Sigmoid colon (tissue), 7 donors: ENCODE measurements around the gene ICAM4. TPM values are rescaled to one million over a fixed set of nuclear protein-coding genes. Genes with fewer than 3 reads are reported as not detected.

ENCODE experiments used
- DNase-seq: peaks from one replicate; pipeline ENCODE4 v3.0.0-alpha.2; 2019
- H3K27ac ChIP-seq, 4 donors: fragments of 200-600 bp; sonication (generic); one replicate each; pipeline ENCODE4 v1.5.1; 2016 to 2019; ENCODE audit warnings: mild to moderate bottlenecking in 1 of 4
- H3K27me3 ChIP-seq, 3 donors: fragments of 200-600 bp; sonication (generic); one replicate each; pipeline ENCODE4 v1.5.1; 2019; ENCODE audit warnings: mild to moderate bottlenecking in 1 of 3
- H3K36me3 ChIP-seq, 4 donors: fragments of 200-600 bp; sonication (generic); one replicate each; pipeline ENCODE4 v1.5.1; 2016 to 2019
- H3K4me1 ChIP-seq, 4 donors: fragments of 200-600 bp; sonication (generic); one replicate each; pipeline ENCODE4 v1.5.1; 2017 to 2019
- H3K4me3 ChIP-seq, 4 donors: fragments of 200-600 bp; sonication (generic); one replicate each; pipeline ENCODE4 v1.5.1; 2017 to 2019; ENCODE audit warnings: mild to moderate bottlenecking in 2 of 4, moderate library complexity in 1 of 4
- H3K9me3 ChIP-seq, 4 donors: fragments of 200-600 bp in 3 of 4; sonication (generic) in 3 of 4; one replicate each; pipeline versions ENCODE4 v1.5.1 to v1.6.1; 2013 to 2019
- EP300 ChIP-seq, 4 donors: sonication (generic); formaldehyde crosslinking; IDR thresholded peaks; one replicate each; pipeline ENCODE4 v1.6.1; 2017; ENCODE audit warnings: antibody characterized with exemption in 4 of 4
- POLR2A ChIP-seq, 2 donors: fragments of 450-650 bp; IDR thresholded peaks; one replicate each; pipeline ENCODE4 v1.6.1; 2016; ENCODE audit warnings: antibody characterized with exemption in 2 of 2, mild to moderate bottlenecking in 2 of 2, moderate library complexity in 2 of 2
- POLR2AphosphoS5 ChIP-seq, 4 donors: sonication (generic); formaldehyde crosslinking; IDR thresholded peaks; one replicate each; pipeline ENCODE4 v1.6.1; 2017; ENCODE audit warnings: antibody characterized with exemption in 4 of 4
- WGBS, 2 donors: extraction: QIAGEN DNeasy Blood & Tissue Kit; methylation state at CpG; one replicate each; pipeline ENCODE4 v1.1.7; 2013; 5-methylcytosine and 5-hydroxymethylcytosine counted together
- intact Hi-C: fragments of 100-400 bp; cut with DNase I; formaldehyde crosslinking; loops from one replicate; pipeline ENCODE4 v1.15.1; 2023
- polyA plus RNA-seq, 3 donors: library from polyadenylated mRNA; stranded (reverse); fragments of 200-250 nt; gene quantifications; one replicate each; pipeline ENCODE4 v1.2.3, GENCODE V29; 2013
- total RNA-seq, 4 donors: library from RNA; depleted of rRNA; stranded (reverse); fragments of >200 nt; gene quantifications; one replicate each; pipeline ENCODE4 v1.1.0, GENCODE V29; 2016
- TF ChIP-seq, protein P1 (sequence below), 4 experiments: fragments of 450-650 bp in 3 of 4; fragments of 200-600 bp in 1 of 4; IDR thresholded peaks; one replicate each; pipeline ENCODE4 v1.5.1; 2016 to 2019; ENCODE audit warnings: antibody characterized with exemption in 4 of 4, mild to moderate bottlenecking in 3 of 4, moderate library complexity in 2 of 4
- donor health status: healthy with polysubstance abuse.
- donor health status: Bipolar disorder and iron deficiency.
- donor health status: healthy.

ICAM4 gene
- total and polyA plus RNA-seq, 7 donors: 0.42 TPM; not detected in 6

DNA sequence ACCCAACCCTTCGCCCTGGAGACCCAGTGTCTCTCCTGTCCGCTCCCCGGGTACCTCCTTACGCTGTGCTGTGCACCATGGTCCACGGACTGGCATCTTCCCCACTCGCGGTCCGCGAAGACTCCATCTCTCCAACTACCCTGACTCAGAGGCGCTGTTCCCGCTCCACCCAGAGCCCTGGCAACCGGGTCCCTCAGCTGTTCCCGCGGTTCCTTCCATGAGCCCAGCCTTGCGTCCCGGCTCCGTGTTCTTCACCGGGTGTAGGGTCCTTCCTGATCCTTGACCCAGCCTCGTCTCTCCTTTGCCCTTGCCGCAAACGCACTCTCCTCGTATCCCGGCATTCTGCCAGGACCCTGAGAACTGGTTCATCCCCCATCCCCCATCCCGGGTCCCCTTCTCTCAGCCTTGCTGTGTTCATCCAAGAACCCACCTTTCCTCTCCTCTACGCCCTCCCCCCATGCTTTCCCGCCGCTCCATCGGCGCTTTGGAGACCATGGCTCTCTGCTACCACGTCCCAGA lies 3.7 kb downstream of the ICAM4 start:
- no peak for DNase-seq
- Histone ChIP-seq H3K27ac (no peak overlapping the region), H3K27me3 (peaks cover 77 to 100% (median 90%) of the 10 kb centered on the region in 3 donors), H3K4me1 (peaks cover 0 to 69% (median 55%) of the 10 kb centered on the region in 4 donors), H3K4me3 (peak overlapping the region in 2 of 4 donors; percentile 36 to 37), H3K36me3 (no peaks in the 10 kb centered on the region), H3K9me3 (no peaks in the 10 kb centered on the region)
- TF ChIP-seq EP300 (IDR thresholded peaks at IDR 0.05) (no peak), POLR2AphosphoS5 (IDR thresholded peaks at IDR 0.05) (no peak)
- TF ChIP-seq, protein P1, sequence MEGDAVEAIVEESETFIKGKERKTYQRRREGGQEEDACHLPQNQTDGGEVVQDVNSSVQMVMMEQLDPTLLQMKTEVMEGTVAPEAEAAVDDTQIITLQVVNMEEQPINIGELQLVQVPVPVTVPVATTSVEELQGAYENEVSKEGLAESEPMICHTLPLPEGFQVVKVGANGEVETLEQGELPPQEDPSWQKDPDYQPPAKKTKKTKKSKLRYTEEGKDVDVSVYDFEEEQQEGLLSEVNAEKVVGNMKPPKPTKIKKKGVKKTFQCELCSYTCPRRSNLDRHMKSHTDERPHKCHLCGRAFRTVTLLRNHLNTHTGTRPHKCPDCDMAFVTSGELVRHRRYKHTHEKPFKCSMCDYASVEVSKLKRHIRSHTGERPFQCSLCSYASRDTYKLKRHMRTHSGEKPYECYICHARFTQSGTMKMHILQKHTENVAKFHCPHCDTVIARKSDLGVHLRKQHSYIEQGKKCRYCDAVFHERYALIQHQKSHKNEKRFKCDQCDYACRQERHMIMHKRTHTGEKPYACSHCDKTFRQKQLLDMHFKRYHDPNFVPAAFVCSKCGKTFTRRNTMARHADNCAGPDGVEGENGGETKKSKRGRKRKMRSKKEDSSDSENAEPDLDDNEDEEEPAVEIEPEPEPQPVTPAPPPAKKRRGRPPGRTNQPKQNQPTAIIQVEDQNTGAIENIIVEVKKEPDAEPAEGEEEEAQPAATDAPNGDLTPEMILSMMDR (IDR thresholded peaks at IDR 0.05): no peak
- WGBS, 2 donors: 2 to 3% methylated on average over 30 of the region's 30 CpGs
- intact Hi-C loops: no loop called here

DNA sequence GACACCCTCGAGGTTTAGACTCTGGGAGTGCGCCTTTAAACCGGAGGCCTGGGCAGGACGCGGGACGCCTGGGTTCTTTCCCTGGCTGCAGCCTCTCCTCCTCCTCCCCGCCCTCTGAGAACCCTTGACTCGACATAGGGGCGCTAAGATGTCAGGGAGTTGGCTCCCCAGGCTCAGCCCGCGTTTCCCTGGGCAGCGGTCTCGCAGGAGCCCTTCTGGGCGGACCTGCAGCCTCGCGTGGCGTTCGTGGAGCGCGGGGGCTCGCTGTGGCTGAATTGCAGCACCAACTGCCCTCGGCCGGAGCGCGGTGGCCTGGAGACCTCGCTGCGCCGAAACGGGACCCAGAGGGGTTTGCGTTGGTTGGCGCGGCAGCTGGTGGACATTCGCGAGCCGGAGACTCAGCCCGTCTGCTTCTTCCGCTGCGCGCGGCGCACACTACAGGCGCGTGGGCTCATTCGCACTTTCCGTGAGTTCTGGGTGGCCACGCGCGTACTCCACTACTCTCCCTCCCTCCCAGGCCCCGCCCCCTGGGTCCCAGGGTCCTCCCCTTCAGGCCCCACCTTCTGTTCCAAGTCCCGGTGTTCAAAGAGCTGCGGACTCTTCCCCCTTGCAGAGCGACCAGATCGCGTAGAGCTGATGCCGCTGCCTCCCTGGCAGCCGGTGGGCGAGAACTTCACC lies 4.3 kb downstream of the ICAM4 start:
- Histone ChIP-seq H3K4me3 (peak overlapping the region; percentile 9 to 37 (median 27)), H3K36me3 (no peaks in the 10 kb centered on the region), H3K27me3 (peaks cover 83 to 100% (median 96%) of the 10 kb centered on the region in 3 donors), H3K4me1 (peaks cover 0 to 75% (median 61%) of the 10 kb centered on the region in 4 donors), H3K27ac (no peak overlapping the region), H3K9me3 (no peaks in the 10 kb centered on the region)
- TF ChIP-seq, protein P1 (IDR thresholded peaks at IDR 0.05): no peak
- no peak for TF ChIP-seq POLR2AphosphoS5 (IDR thresholded peaks at IDR 0.05)
- no peak for TF ChIP-seq EP300 (IDR thresholded peaks at IDR 0.05)
- no peak for TF ChIP-seq POLR2A (IDR thresholded peaks at IDR 0.05)
- no peak for DNase-seq
- WGBS, 2 donors: 1% methylated on average over 57 of the region's 57 CpGs
- intact Hi-C loops: no loop called here

DNA sequence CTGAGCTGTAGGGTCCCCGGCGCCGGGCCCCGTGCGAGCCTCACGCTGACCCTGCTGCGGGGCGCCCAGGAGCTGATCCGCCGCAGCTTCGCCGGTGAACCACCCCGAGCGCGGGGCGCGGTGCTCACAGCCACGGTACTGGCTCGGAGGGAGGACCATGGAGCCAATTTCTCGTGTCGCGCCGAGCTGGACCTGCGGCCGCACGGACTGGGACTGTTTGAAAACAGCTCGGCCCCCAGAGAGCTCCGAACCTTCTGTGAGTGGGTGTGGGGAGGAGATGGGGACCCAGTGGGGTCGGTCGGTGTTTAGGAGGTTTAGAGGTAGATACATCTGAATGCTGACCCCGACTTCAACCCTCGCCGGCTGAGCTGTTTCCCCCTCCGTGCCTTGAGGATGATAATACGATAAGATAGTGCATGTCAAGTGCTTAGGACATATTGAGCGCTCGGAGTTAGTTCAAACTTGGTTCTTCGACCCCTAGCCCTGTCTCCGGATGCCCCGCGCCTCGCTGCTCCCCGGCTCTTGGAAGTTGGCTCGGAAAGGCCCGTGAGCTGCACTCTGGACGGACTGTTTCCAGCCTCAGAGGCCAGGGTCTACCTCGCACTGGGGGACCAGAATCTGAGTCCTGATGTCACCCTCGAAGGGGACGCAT lies 4.9 kb downstream of the ICAM4 start:
- Histone ChIP-seq H3K4me1 (peaks cover 0 to 79% (median 65%) of the 10 kb centered on the region in 4 donors), H3K27ac (no peak overlapping the region), H3K9me3 (no peaks in the 10 kb centered on the region), H3K36me3 (no peaks in the 10 kb centered on the region), H3K27me3 (peaks cover 89 to 100% (median 100%) of the 10 kb centered on the region in 3 donors), H3K4me3 (peak overlapping the region; percentile 9 to 37 (median 27))
- intact Hi-C loops: no loop called here
- DNase-seq: peak; percentile 59
- TF ChIP-seq EP300 (IDR thresholded peaks at IDR 0.05) (no peak), POLR2A (IDR thresholded peaks at IDR 0.05) (no peak), POLR2AphosphoS5 (IDR thresholded peaks at IDR 0.05) (no peak)
- TF ChIP-seq, protein P1 (IDR thresholded peaks at IDR 0.05): no peak
- WGBS, 2 donors: 2% methylated on average over 49 of the region's 49 CpGs

DNA sequence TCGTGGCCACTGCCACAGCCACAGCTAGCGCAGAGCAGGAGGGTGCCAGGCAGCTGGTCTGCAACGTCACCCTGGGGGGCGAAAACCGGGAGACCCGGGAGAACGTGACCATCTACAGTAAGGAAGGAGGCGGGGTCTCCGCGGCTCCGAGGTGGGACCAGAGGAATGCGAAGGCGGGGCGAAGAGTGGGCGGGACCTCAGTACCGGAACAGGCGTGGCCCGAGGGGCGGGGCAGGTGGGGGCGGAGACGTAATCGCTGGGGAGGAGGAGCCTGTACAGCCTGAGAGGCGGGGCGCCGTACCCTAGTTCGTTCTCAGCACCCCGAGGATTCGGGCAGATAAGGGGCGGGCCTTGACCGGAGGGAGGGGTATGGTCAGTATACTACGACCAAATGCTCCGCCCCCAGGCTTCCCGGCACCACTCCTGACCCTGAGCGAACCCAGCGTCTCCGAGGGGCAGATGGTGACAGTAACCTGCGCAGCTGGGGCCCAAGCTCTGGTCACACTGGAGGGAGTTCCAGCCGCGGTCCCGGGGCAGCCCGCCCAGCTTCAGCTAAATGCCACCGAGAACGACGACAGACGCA lies 5.5 kb downstream of the ICAM4 start:
- peak; percentile 80 for DNase-seq
- peak overlapping the region in 2 of 4 donors; percentile 36 to 37 for H3K4me3 ChIP-seq
- TF ChIP-seq EP300 (IDR thresholded peaks at IDR 0.05) (no peak), POLR2A (IDR thresholded peaks at IDR 0.05) (no peak), POLR2AphosphoS5 (IDR thresholded peaks at IDR 0.05) (peak in 1 of 4 donors; percentile 4)
- TF ChIP-seq, protein P1 (IDR thresholded peaks at IDR 0.05): no peak
- H3K4me1 ChIP-seq: peaks cover 0 to 73% (median 62%) of the 10 kb centered on the region in 4 donors
- no peaks in the 10 kb centered on the region for H3K9me3 ChIP-seq
- H3K27ac ChIP-seq: no peak overlapping the region
- intact Hi-C loops: no loop called here
- no peaks in the 10 kb centered on the region for H3K36me3 ChIP-seq
- peaks cover 84 to 100% (median 98%) of the 10 kb centered on the region in 3 donors for H3K27me3 ChIP-seq
- 1 to 2% methylated on average over 45 of the region's 45 CpGs for WGBS, 2 donors
